Esophagus squamous epithelium (tissue), 5 donors: Measurements from ENCODE around the gene UBE2S. TPM values are rescaled to one million over a fixed set of nuclear protein-coding genes. Genes with fewer than 3 reads are reported as not detected.

Experiments used
- DNase-seq: peaks from one replicate; lab custom pipeline; 2025; lab: John Stamatoyannopoulos, UW
- H3K27ac ChIP-seq, 4 donors: fragments of 200-600 bp; sonication (generic); one replicate each; pipeline ENCODE4 v1.5.1; 2016 to 2019; ENCODE audit warnings: mild to moderate bottlenecking in 1 of 4
- H3K27me3 ChIP-seq, 4 donors: fragments of 200-600 bp; sonication (generic); 1 replicate in 3 of 4; 2 replicates in 1 of 4; pipeline versions ENCODE4 v1.5.1 to v1.6.0; 2017 to 2021; ENCODE audit warnings: antibody characterized with exemption in 1 of 4
- H3K36me3 ChIP-seq, 3 donors: fragments of 200-600 bp; sonication (generic); one replicate each; pipeline ENCODE4 v1.5.1; 2016 to 2019
- H3K4me1 ChIP-seq, 3 donors: fragments of 200-600 bp; sonication (generic); one replicate each; pipeline ENCODE4 v1.5.1; 2017 to 2019
- H3K4me3 ChIP-seq, 4 donors: fragments of 200-600 bp; sonication (generic); 1 replicate in 3 of 4; 2 replicates in 1 of 4; pipeline ENCODE4 v1.5.1; 2016 to 2019; ENCODE audit warnings: mild to moderate bottlenecking in 2 of 4, moderate library complexity in 1 of 4
- H3K9me3 ChIP-seq, 3 donors: fragments of 200-600 bp; sonication (generic); one replicate each; pipeline ENCODE4 v1.5.1; 2016 to 2019
- POLR2A ChIP-seq, 4 donors: fragments of 450-650 bp; IDR thresholded peaks; one replicate each; pipeline ENCODE4 v1.6.1; 2017; ENCODE audit warnings: antibody characterized with exemption in 4 of 4, mild to moderate bottlenecking in 4 of 4, moderate library complexity in 3 of 4
- WGBS, 2 donors: methylation state at CpG; one replicate each; pipeline ENCODE4 v1.1.5; 2018; 5-methylcytosine and 5-hydroxymethylcytosine counted together
- intact Hi-C: fragments of 100-400 bp; cut with DNase I; formaldehyde crosslinking; loops from one replicate; pipeline ENCODE4 v1.15.0; 2022
- total RNA-seq, 4 donors: library from RNA; depleted of rRNA; stranded (reverse); fragments of >200 nt; gene quantifications; one replicate each; pipeline ENCODE4 v1.1.0, GENCODE V29; 2016
- TF ChIP-seq, protein P1 (sequence below), 6 experiments: fragments of 450-650 bp in 4 of 6; fragments of 200-600 bp in 2 of 6; sonication (generic) in 2 of 6; IDR thresholded peaks; one replicate each; pipeline ENCODE4 v1.5.1; 2016 to 2019; ENCODE audit warnings: antibody characterized with exemption in 6 of 6, mild to moderate bottlenecking in 4 of 6, moderate library complexity in 4 of 6
- donor health status: DM: yes; HTN: yes; CAD: no.

UBE2S gene
- total RNA-seq, 4 donors from 2014 or later, result 15.6 to 41.4 (median 31.2) TPM

DNA sequence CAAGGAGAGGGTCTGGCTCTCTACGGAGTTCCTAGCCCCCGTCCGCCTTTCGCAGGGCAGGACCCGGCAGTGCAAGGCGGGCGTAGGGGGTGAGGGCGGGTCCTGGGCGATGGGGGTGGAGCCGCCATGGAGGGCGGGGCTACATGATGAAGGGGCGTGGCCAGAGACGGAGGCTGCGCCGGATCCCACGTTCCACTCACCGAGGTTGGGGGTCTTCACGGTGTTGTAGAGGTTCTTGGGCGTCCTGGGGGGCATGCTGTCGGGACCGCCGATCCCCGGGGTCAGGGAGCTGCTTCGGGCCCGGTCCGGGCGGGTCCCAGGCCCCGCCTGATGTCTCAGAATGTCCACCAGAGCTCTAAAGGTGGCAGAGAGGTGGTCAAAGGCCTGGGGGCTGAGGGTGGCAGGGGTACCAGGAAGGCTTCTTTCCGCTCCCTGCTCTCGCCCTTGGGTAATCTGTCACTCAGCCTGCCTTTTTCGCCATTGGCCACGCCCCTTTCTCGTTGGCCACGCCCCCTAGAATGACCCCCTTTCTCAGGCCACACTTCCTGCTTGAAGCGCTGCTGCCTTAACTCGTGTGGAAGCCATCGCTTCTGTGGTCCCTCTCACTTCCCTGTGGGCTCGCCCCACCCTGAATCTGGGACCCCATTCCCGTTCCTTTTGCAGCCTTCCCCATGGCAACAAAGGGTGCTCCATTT, 33.0 kb upstream of the UBE2S start:
- no peaks in the 10 kb centered on the region for H3K9me3 ChIP-seq
- 12 to 15% methylated on average over 13 to 28 of the region's 39 CpGs for WGBS, 2 donors
- intact Hi-C loops, result no loop called here
- H3K36me3 ChIP-seq, result no peaks in the 10 kb centered on the region
- peaks cover 11 to 39% (median 14%) of the 10 kb centered on the region in 3 donors for H3K4me1 ChIP-seq
- peak overlapping the region in 1 of 4 donors; percentile 4 for H3K4me3 ChIP-seq
- H3K27me3 ChIP-seq, result peaks cover 21 to 98% (median 35%) of the 10 kb centered on the region in 4 donors
- no peak for TF ChIP-seq POLR2A (IDR thresholded peaks at IDR 0.05)
- TF ChIP-seq, protein P1, sequence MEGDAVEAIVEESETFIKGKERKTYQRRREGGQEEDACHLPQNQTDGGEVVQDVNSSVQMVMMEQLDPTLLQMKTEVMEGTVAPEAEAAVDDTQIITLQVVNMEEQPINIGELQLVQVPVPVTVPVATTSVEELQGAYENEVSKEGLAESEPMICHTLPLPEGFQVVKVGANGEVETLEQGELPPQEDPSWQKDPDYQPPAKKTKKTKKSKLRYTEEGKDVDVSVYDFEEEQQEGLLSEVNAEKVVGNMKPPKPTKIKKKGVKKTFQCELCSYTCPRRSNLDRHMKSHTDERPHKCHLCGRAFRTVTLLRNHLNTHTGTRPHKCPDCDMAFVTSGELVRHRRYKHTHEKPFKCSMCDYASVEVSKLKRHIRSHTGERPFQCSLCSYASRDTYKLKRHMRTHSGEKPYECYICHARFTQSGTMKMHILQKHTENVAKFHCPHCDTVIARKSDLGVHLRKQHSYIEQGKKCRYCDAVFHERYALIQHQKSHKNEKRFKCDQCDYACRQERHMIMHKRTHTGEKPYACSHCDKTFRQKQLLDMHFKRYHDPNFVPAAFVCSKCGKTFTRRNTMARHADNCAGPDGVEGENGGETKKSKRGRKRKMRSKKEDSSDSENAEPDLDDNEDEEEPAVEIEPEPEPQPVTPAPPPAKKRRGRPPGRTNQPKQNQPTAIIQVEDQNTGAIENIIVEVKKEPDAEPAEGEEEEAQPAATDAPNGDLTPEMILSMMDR (IDR thresholded peaks at IDR 0.05), result no peak
- no peak for DNase-seq
- no peak overlapping the region for H3K27ac ChIP-seq

- peaks cover 21 to 83% (median 29%) of the 10 kb centered on the region in 4 donors for H3K27me3 ChIP-seq
- peaks cover 11 to 34% (median 14%) of the 10 kb centered on the region in 3 donors for H3K4me1 ChIP-seq
- TF ChIP-seq, protein P1 (IDR thresholded peaks at IDR 0.05), result no peak
- no peak for TF ChIP-seq POLR2A (IDR thresholded peaks at IDR 0.05)
- intact Hi-C loops, result no loop called here
- DNase-seq, result no peak
- WGBS, 2 donors, result 67 to 77% methylated on average over 4 to 5 of the region's 5 CpGs
- no peaks in the 10 kb centered on the region for H3K9me3 ChIP-seq
- no peak overlapping the region for H3K27ac ChIP-seq
- H3K36me3 ChIP-seq, result no peaks in the 10 kb centered on the region
- no peak overlapping the region for H3K4me3 ChIP-seq
These were observed 31.5 kb upstream of the UBE2S start for GRCh38 chr19:55439052-55439451.

GRCh38 chr19:55437410-55437809, 29.8 kb upstream of the UBE2S start:
- peaks cover 6 to 23% (median 14%) of the 10 kb centered on the region in 3 donors for H3K4me1 ChIP-seq
- WGBS, 2 donors, result 0 to 7% methylated on average over 6 of the region's 17 CpGs
- H3K36me3 ChIP-seq, result no peaks in the 10 kb centered on the region
- H3K27me3 ChIP-seq, result peaks cover 21 to 83% (median 27%) of the 10 kb centered on the region in 4 donors
- no peak overlapping the region for H3K27ac ChIP-seq
- DNase-seq, result no peak
- no peaks in the 10 kb centered on the region for H3K9me3 ChIP-seq
- no peak for TF ChIP-seq POLR2A (IDR thresholded peaks at IDR 0.05)
- TF ChIP-seq, protein P1 (IDR thresholded peaks at IDR 0.05), result no peak
- no peak overlapping the region for H3K4me3 ChIP-seq
- intact Hi-C loops, result no loop called here

DNA sequence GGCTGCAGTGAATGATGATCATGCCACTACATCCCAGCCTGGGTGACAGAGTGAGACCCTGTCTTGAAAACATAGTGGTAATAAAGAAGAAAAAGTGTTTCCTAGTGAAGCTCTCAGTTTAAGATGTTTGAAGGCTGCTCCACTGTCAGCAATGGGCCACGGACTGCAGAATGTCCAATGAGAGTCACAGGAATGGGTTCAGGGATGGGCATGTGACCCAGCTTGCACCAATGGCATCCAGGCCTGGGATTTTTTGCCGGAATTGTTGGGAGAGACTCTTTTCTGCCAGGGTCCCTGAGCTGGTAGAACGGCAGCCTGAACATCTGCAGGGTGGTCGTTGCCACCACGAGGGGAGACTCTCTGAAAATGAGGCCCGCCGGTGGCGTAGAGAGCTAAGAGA, 29.3 kb upstream of the UBE2S start:
- intact Hi-C loops, result no loop called here

GRCh38 chr19:55435020-55435419, 27.4 kb upstream of the UBE2S start:
- intact Hi-C loops, result no loop called here
- H3K36me3 ChIP-seq, result no peaks in the 10 kb centered on the region
- H3K27me3 ChIP-seq, result peaks cover 0 to 83% (median 8%) of the 10 kb centered on the region in 4 donors
- H3K4me1 ChIP-seq, result no peaks in the 10 kb centered on the region
- TF ChIP-seq, protein P1 (IDR thresholded peaks at IDR 0.05), result no peak
- TF ChIP-seq POLR2A (IDR thresholded peaks at IDR 0.05), result no peak
- no peak overlapping the region for H3K27ac ChIP-seq
- no peak overlapping the region for H3K4me3 ChIP-seq
- 91 to 94% methylated on average over 4 of the region's 4 CpGs for WGBS, 2 donors
- DNase-seq, result no peak
- no peaks in the 10 kb centered on the region for H3K9me3 ChIP-seq

More for the DNA sequence above, 29.3 kb upstream of the UBE2S start:
- Histone ChIP-seq H3K4me3 (no peak overlapping the region), H3K36me3 (no peaks in the 10 kb centered on the region), H3K4me1 (peaks cover under 1 to 17% (median 12%) of the 10 kb centered on the region in 3 donors), H3K27me3 (peaks cover 18 to 83% (median 25%) of the 10 kb centered on the region in 4 donors), H3K9me3 (no peaks in the 10 kb centered on the region), H3K27ac (no peak overlapping the region)
- TF ChIP-seq POLR2A (IDR thresholded peaks at IDR 0.05), result no peak
- TF ChIP-seq, protein P1 (IDR thresholded peaks at IDR 0.05), result no peak
- 32 to 37% methylated on average over 8 of the region's 8 CpGs for WGBS, 2 donors
- no peak for DNase-seq
